Measurements from ENCODE around the gene IGSF8. TPM values are rescaled to one million over a fixed set of nuclear protein-coding genes. Genes with fewer than 3 reads are reported as not detected.

The IGSF8 gene
- total and polyA plus RNA-seq, 7 donors, result 4.8 to 34.9 (median 11.3) TPM

- Histone ChIP-seq H3K36me3 (no peaks in the 10 kb centered on the region), H3K9me3 (no peaks in the 10 kb centered on the region), H3K4me3 (no peak overlapping the region), H3K4me1 (peaks cover 0 to 26% (median 15%) of the 10 kb centered on the region in 4 donors), H3K27me3 (no peaks in the 10 kb centered on the region), H3K27ac (no peak overlapping the region)
- WGBS, 2 donors, result 82 to 89% methylated on average over 3 of the region's 3 CpGs
- intact Hi-C loops (cut with DNase I), result no loop called here
- DNase-seq, result no peak
- TF ChIP-seq POLR2A (IDR thresholded peaks at IDR 0.05) (no peak), CTCF (IDR thresholded peaks at IDR 0.05) (no peak), EP300 (IDR thresholded peaks at IDR 0.05) (no peak), POLR2AphosphoS5 (IDR thresholded peaks at IDR 0.05) (no peak)
Observed at GRCh38 chr1:160049101-160049500, 49.3 kb downstream of the IGSF8 start.

- DNase-seq, result no peak
- Histone ChIP-seq H3K36me3 (no peaks in the 10 kb centered on the region), H3K27ac (no peak overlapping the region), H3K4me3 (no peak overlapping the region), H3K27me3 (no peaks in the 10 kb centered on the region), H3K4me1 (peaks cover 0 to 26% (median 15%) of the 10 kb centered on the region in 4 donors), H3K9me3 (no peaks in the 10 kb centered on the region)
- no peak for TF ChIP-seq CTCF (IDR thresholded peaks at IDR 0.05)
- no peak for TF ChIP-seq POLR2A (IDR thresholded peaks at IDR 0.05)
- no peak for TF ChIP-seq EP300 (IDR thresholded peaks at IDR 0.05)
- TF ChIP-seq POLR2AphosphoS5 (IDR thresholded peaks at IDR 0.05), result no peak
- intact Hi-C loops (cut with DNase I), result no loop called here
Observed at GRCh38 chr1:160048335-160048734, 50.1 kb downstream of the IGSF8 start.

GRCh38 chr1:160047111-160047991 lies 51.1 kb downstream of the IGSF8 start:
- no peaks in the 10 kb centered on the region for H3K27me3 ChIP-seq
- no peaks in the 10 kb centered on the region for H3K36me3 ChIP-seq
- intact Hi-C loops (cut with DNase I), result loop anchor here (2.0 kb wide), 1 partner anchor 37 kb away; no protein-coding TSS in a partner anchor
- no peaks in the 10 kb centered on the region for H3K9me3 ChIP-seq
- no peak for DNase-seq
- peaks cover 0 to 26% (median 15%) of the 10 kb centered on the region in 4 donors for H3K4me1 ChIP-seq
- H3K4me3 ChIP-seq, result peak overlapping the region in 1 of 4 donors; percentile 7
- H3K27ac ChIP-seq, result peak overlapping the region in 3 of 4 donors; percentile 13 to 42 (median 37)
- WGBS, 2 donors, result 64 to 74% methylated on average over 9 of the region's 9 CpGs
- TF ChIP-seq POLR2A (IDR thresholded peaks at IDR 0.05) (no peak), EP300 (IDR thresholded peaks at IDR 0.05) (no peak), CTCF (IDR thresholded peaks at IDR 0.05) (no peak), POLR2AphosphoS5 (IDR thresholded peaks at IDR 0.05) (no peak)

GRCh38 chr1:160046494-160047110 lies 51.8 kb downstream of the IGSF8 start:
- H3K27ac ChIP-seq, result peak overlapping the region in 3 of 4 donors; percentile 13 to 42 (median 37)
- no peaks in the 10 kb centered on the region for H3K27me3 ChIP-seq
- intact Hi-C loops (cut with DNase I), result loop anchor here (2.0 kb wide), 1 partner anchor 38 kb away; no protein-coding TSS in a partner anchor
- H3K36me3 ChIP-seq, result no peaks in the 10 kb centered on the region
- TF ChIP-seq POLR2AphosphoS5 (IDR thresholded peaks at IDR 0.05), result peak; percentile 26 to 72 (median 50)
- no peak for TF ChIP-seq POLR2A (IDR thresholded peaks at IDR 0.05)
- TF ChIP-seq CTCF (IDR thresholded peaks at IDR 0.05), result peak; percentile 69 to 77 (median 72)
- TF ChIP-seq EP300 (IDR thresholded peaks at IDR 0.05), result no peak
- no peaks in the 10 kb centered on the region for H3K9me3 ChIP-seq
- WGBS, 2 donors, result 4 to 7% methylated on average over 11 of the region's 11 CpGs
- DNase-seq, result peak; percentile 90
- peak overlapping the region in 1 of 4 donors; percentile 7 for H3K4me3 ChIP-seq
- peaks cover 0 to 26% (median 15%) of the 10 kb centered on the region in 4 donors for H3K4me1 ChIP-seq

Data from sigmoid colon (tissue), 7 donors.